Measurements from ENCODE around the gene TST. TPM values are rescaled to one million over a fixed set of nuclear protein-coding genes. Genes with fewer than 3 reads are reported as not detected.

TST gene
- total RNA-seq, 1 donor from 2014 or later = 21.5 TPM

- H3K4me3 ChIP-seq = no peak overlapping the region
- no peaks in the 10 kb centered on the region for H3K79me2 ChIP-seq (ENCODE audit: low read depth)
- no peak for DNase-seq (ENCODE audit: low spot score)
- no peaks in the 10 kb centered on the region for H3K4me1 Mint-ChIP-seq
- H3K9me3 ChIP-seq (ENCODE audit: low read depth) = no peaks in the 10 kb centered on the region
- H3K36me3 Mint-ChIP-seq = no peaks in the 10 kb centered on the region
- no peaks in the 10 kb centered on the region for H4K20me1 ChIP-seq (ENCODE audit: low read depth)
- H3K27me3 Mint-ChIP-seq (ENCODE audit: insufficient read depth, low read depth) = peaks cover 5% of the 10 kb centered on the region
- no peak overlapping the region for H3K27ac Mint-ChIP-seq
- no peaks in the 10 kb centered on the region for H3K9me3 Mint-ChIP-seq
- TF ChIP-seq EZH2 (IDR thresholded peaks at IDR 0.05) = no peak
- no peak for TF ChIP-seq EZH2phosphoT487 (IDR thresholded peaks at IDR 0.05)
- TF ChIP-seq CTCF (IDR thresholded peaks at IDR 0.05) = no peak
- H3K4me1 ChIP-seq = no peaks in the 10 kb centered on the region
- no peak overlapping the region for H3K4me3 Mint-ChIP-seq
- no peaks in the 10 kb centered on the region for H3K27me3 ChIP-seq
- no peaks in the 10 kb centered on the region for H3K36me3 ChIP-seq
- peak overlapping the region; percentile 75 for H2AFZ ChIP-seq (replicated peaks)
- no peak overlapping the region for H3K27ac ChIP-seq
- H3F3A ChIP-seq (ENCODE audit: low read depth) = peaks cover 3% of the 10 kb centered on the region
- no peak overlapping the region for H3K4me2 ChIP-seq
- H3K9ac ChIP-seq = no peak overlapping the region
Observed at GRCh38 chr22:36963302-36963701, 55.9 kb downstream of the TST start.

GRCh38 chr22:36961626-36962025 is 57.6 kb downstream of the TST start:
- no peak overlapping the region for H3K9ac ChIP-seq
- DNase-seq (ENCODE audit: low spot score) = no peak
- no peak overlapping the region for H3K4me3 Mint-ChIP-seq
- H3K36me3 ChIP-seq = no peaks in the 10 kb centered on the region
- peaks cover 8% of the 10 kb centered on the region for H3K27me3 Mint-ChIP-seq (ENCODE audit: insufficient read depth, low read depth)
- H3K9me3 Mint-ChIP-seq = peaks cover 7% of the 10 kb centered on the region
- peaks cover 3% of the 10 kb centered on the region for H3F3A ChIP-seq (ENCODE audit: low read depth)
- H3K79me2 ChIP-seq (ENCODE audit: low read depth) = no peaks in the 10 kb centered on the region
- no peaks in the 10 kb centered on the region for H3K27me3 ChIP-seq
- no peak overlapping the region for H3K27ac Mint-ChIP-seq
- no peak overlapping the region for H3K4me2 ChIP-seq
- no peaks in the 10 kb centered on the region for H4K20me1 ChIP-seq (ENCODE audit: low read depth)
- no peaks in the 10 kb centered on the region for H3K36me3 Mint-ChIP-seq
- H3K4me1 ChIP-seq = no peaks in the 10 kb centered on the region
- H3K4me1 Mint-ChIP-seq = no peaks in the 10 kb centered on the region
- no peaks in the 10 kb centered on the region for H3K9me3 ChIP-seq (ENCODE audit: low read depth)
- no peak overlapping the region for H3K4me3 ChIP-seq
- TF ChIP-seq EZH2 (IDR thresholded peaks at IDR 0.05) (no peak), CTCF (IDR thresholded peaks at IDR 0.05) (no peak), EZH2phosphoT487 (IDR thresholded peaks at IDR 0.05) (no peak)
- no peak overlapping the region for H2AFZ ChIP-seq (replicated peaks)
- no peak overlapping the region for H3K27ac ChIP-seq

Small RNA genes within 50 kb of the gene (small RNA-seq; reads per million reads assigned to genes)
- not detected for gene RF00019

Other genes starting within 250 kb of the TST start
- gene IFT27, start 243.3 kb downstream of the TST start, total RNA-seq (ENCODE audit: low replicate concordance) = 31.7 and 37.1 TPM in 2 replicates
- gene PVALB, start 202.4 kb downstream of the TST start, total RNA-seq (ENCODE audit: low replicate concordance) = not detected in 2 replicates
- not detected in 2 replicates for gene NCF4, start 158.4 kb downstream of the TST start, total RNA-seq (ENCODE audit: low replicate concordance)
- 0.03 TPM in 1 of 2 replicates, not detected in the other for gene CSF2RB, start 105.8 kb downstream of the TST start, total RNA-seq (ENCODE audit: low replicate concordance)
- 36.9 and 157 TPM in 2 replicates for gene MPST, start 295 bp upstream of the TST start, total RNA-seq (ENCODE audit: low replicate concordance)
- gene KCTD17, start 32.3 kb upstream of the TST start, total RNA-seq (ENCODE audit: low replicate concordance) = 17.5 and 44.1 TPM in 2 replicates
- gene TMPRSS6, start 90.3 kb upstream of the TST start, total RNA-seq (ENCODE audit: low replicate concordance) = not detected in 2 replicates
- 0.62 TPM in 1 of 2 replicates, not detected in the other for gene IL2RB, start 130.5 kb upstream of the TST start, total RNA-seq (ENCODE audit: low replicate concordance)
- gene C1QTNF6, start 168.8 kb upstream of the TST start, total RNA-seq (ENCODE audit: low replicate concordance) = 7.2 and 12.2 TPM in 2 replicates
- 0.19 and 0.53 TPM in 2 replicates for gene SSTR3, start 193.0 kb upstream of the TST start, total RNA-seq (ENCODE audit: low replicate concordance)
- 1.7 and 2.1 TPM in 2 replicates for gene RAC2, start 224.8 kb upstream of the TST start, total RNA-seq (ENCODE audit: low replicate concordance)